Neuron (in vitro differentiated cells): ENCODE data around the gene RPN2.

Source experiments
- H2AFZ ChIP-seq: one replicate; pipeline ENCODE4 v1.6.1; 2013; ENCODE audit warnings: low read depth, mild to moderate bottlenecking, inconsistent platforms, low read length, moderate library complexity
- H3K27me3 ChIP-seq: one replicate; pipeline ENCODE4 v1.6.1; 2013; ENCODE audit warnings: low read length; ENCODE audit not compliant: insufficient read depth
- H3K36me3 ChIP-seq: one replicate; pipeline ENCODE4 v1.6.1; 2013; ENCODE audit warnings: low read length; ENCODE audit not compliant: insufficient read depth
- H3K4me1 ChIP-seq: one replicate; pipeline ENCODE4 v1.6.1; 2013; ENCODE audit warnings: low read length; ENCODE audit not compliant: insufficient read depth
- H3K4me3 ChIP-seq: 2 replicates; pipeline ENCODE4 v1.5.1; 2013; ENCODE audit warnings: mild to moderate bottlenecking, low read length, moderate library complexity
- H3K9me3 ChIP-seq: one replicate; pipeline ENCODE4 v1.6.1; 2013; ENCODE audit warnings: low read length

The RPN2 gene

GRCh38 chr20:37192137-37192854, 13.2 kb downstream of the RPN2 start:
- H3K4me1 ChIP-seq, result peaks cover 9% of the 10 kb centered on the region
- H3K4me3 ChIP-seq, result no peak overlapping the region
- no peaks in the 10 kb centered on the region for H3K27me3 ChIP-seq
- H3K36me3 ChIP-seq, result peaks cover 36% of the 10 kb centered on the region
- no peaks in the 10 kb centered on the region for H3K9me3 ChIP-seq
- H2AFZ ChIP-seq, result no peak overlapping the region

GRCh38 chr20:37193226-37193625, 14.1 kb downstream of the RPN2 start:
- peaks cover 40% of the 10 kb centered on the region for H3K36me3 ChIP-seq

GRCh38 chr20:37193821-37194220, 14.7 kb downstream of the RPN2 start:
- Histone ChIP-seq H3K4me3 (no peak overlapping the region), H3K36me3 (peaks cover 39% of the 10 kb centered on the region), H3K4me1 (peaks cover 9% of the 10 kb centered on the region), H3K27me3 (no peaks in the 10 kb centered on the region), H3K9me3 (no peaks in the 10 kb centered on the region), H2AFZ (no peak overlapping the region)

More at GRCh38 chr20:37193226-37193625, 14.1 kb downstream of the RPN2 start:
- Histone ChIP-seq H3K4me1 (peaks cover 9% of the 10 kb centered on the region), H3K4me3 (no peak overlapping the region), H2AFZ (no peak overlapping the region), H3K9me3 (no peaks in the 10 kb centered on the region), H3K27me3 (no peaks in the 10 kb centered on the region)

GRCh38 chr20:37194621-37195417, 15.7 kb downstream of the RPN2 start:
- H3K36me3 ChIP-seq, result peaks cover 38% of the 10 kb centered on the region

GRCh38 chr20:37198932-37199660, 20.0 kb downstream of the RPN2 start:
- no peaks in the 10 kb centered on the region for H3K27me3 ChIP-seq

More at GRCh38 chr20:37194621-37195417, 15.7 kb downstream of the RPN2 start:
- H2AFZ ChIP-seq, result no peak overlapping the region
- H3K9me3 ChIP-seq, result no peaks in the 10 kb centered on the region
- peaks cover 9% of the 10 kb centered on the region for H3K4me1 ChIP-seq
- H3K27me3 ChIP-seq, result no peaks in the 10 kb centered on the region
- no peak overlapping the region for H3K4me3 ChIP-seq

GRCh38 chr20:37200376-37200775, 21.2 kb downstream of the RPN2 start:
- Histone ChIP-seq H3K4me1 (peaks cover 22% of the 10 kb centered on the region), H3K36me3 (peaks cover 65% of the 10 kb centered on the region), H3K4me3 (no peak overlapping the region), H3K9me3 (no peaks in the 10 kb centered on the region), H2AFZ (no peak overlapping the region), H3K27me3 (no peaks in the 10 kb centered on the region)

More at GRCh38 chr20:37198932-37199660, 20.0 kb downstream of the RPN2 start:
- no peaks in the 10 kb centered on the region for H3K9me3 ChIP-seq
- H3K36me3 ChIP-seq, result peaks cover 56% of the 10 kb centered on the region
- H3K4me1 ChIP-seq, result peaks cover 18% of the 10 kb centered on the region
- no peak overlapping the region for H2AFZ ChIP-seq
- no peak overlapping the region for H3K4me3 ChIP-seq

- H3K36me3 ChIP-seq, result peaks cover 71% of the 10 kb centered on the region
Measured at GRCh38 chr20:37200926-37201826, 22.0 kb downstream of the RPN2 start.

GRCh38 chr20:37201827-37202162, 22.7 kb downstream of the RPN2 start:
- no peaks in the 10 kb centered on the region for H3K27me3 ChIP-seq
- H3K9me3 ChIP-seq, result no peaks in the 10 kb centered on the region
- H2AFZ ChIP-seq, result no peak overlapping the region
- peaks cover 68% of the 10 kb centered on the region for H3K36me3 ChIP-seq
- no peak overlapping the region for H3K4me3 ChIP-seq
- H3K4me1 ChIP-seq, result peaks cover 30% of the 10 kb centered on the region

More at GRCh38 chr20:37200926-37201826, 22.0 kb downstream of the RPN2 start:
- H3K4me1 ChIP-seq, result peaks cover 29% of the 10 kb centered on the region
- no peak overlapping the region for H3K4me3 ChIP-seq
- no peaks in the 10 kb centered on the region for H3K27me3 ChIP-seq
- no peaks in the 10 kb centered on the region for H3K9me3 ChIP-seq
- no peak overlapping the region for H2AFZ ChIP-seq

GRCh38 chr20:37202267-37202943, 23.3 kb downstream of the RPN2 start:
- no peak overlapping the region for H2AFZ ChIP-seq
- H3K36me3 ChIP-seq, result peaks cover 74% of the 10 kb centered on the region
- no peaks in the 10 kb centered on the region for H3K27me3 ChIP-seq
- H3K4me3 ChIP-seq, result no peak overlapping the region
- peaks cover 30% of the 10 kb centered on the region for H3K4me1 ChIP-seq
- no peaks in the 10 kb centered on the region for H3K9me3 ChIP-seq

GRCh38 chr20:37204056-37204455, 24.9 kb downstream of the RPN2 start:
- Histone ChIP-seq H2AFZ (no peak overlapping the region), H3K4me3 (no peak overlapping the region), H3K27me3 (no peaks in the 10 kb centered on the region), H3K36me3 (peaks cover 72% of the 10 kb centered on the region), H3K4me1 (peaks cover 30% of the 10 kb centered on the region), H3K9me3 (no peaks in the 10 kb centered on the region)

GRCh38 chr20:37205130-37205529, 26.0 kb downstream of the RPN2 start:
- H3K36me3 ChIP-seq, result peaks cover 75% of the 10 kb centered on the region
- no peaks in the 10 kb centered on the region for H3K27me3 ChIP-seq
- H3K4me3 ChIP-seq, result no peak overlapping the region

GRCh38 chr20:37205794-37206193, 26.7 kb downstream of the RPN2 start:
- H3K27me3 ChIP-seq, result no peaks in the 10 kb centered on the region
- H3K4me1 ChIP-seq, result peaks cover 30% of the 10 kb centered on the region
- no peak overlapping the region for H2AFZ ChIP-seq
- no peak overlapping the region for H3K4me3 ChIP-seq
- H3K9me3 ChIP-seq, result no peaks in the 10 kb centered on the region
- H3K36me3 ChIP-seq, result peaks cover 70% of the 10 kb centered on the region

More at GRCh38 chr20:37205130-37205529, 26.0 kb downstream of the RPN2 start:
- H2AFZ ChIP-seq, result no peak overlapping the region
- H3K4me1 ChIP-seq, result peaks cover 30% of the 10 kb centered on the region
- no peaks in the 10 kb centered on the region for H3K9me3 ChIP-seq
